Mesendoderm (in vitro differentiated cells): ENCODE results near the gene BSX.

Source experiments
- DNase-seq: peaks from one replicate; pipeline ENCODE4 v3.0.0; 2013
- H2AK5ac ChIP-seq: 2 replicates; pipeline ENCODE4 v1.6.1; 2013; ENCODE audit warnings: low read length, inconsistent platforms
- H2BK120ac ChIP-seq: 2 replicates; pipeline ENCODE4 v1.6.1; 2013; ENCODE audit warnings: low read depth, mild to moderate bottlenecking, low read length, moderate library complexity, mixed read lengths
- H2BK15ac ChIP-seq: replicated peaks from 2 replicates; pipeline ENCODE4 v1.6.1; 2013; ENCODE audit warnings: low read depth, mild to moderate bottlenecking, moderate library complexity
- H2BK5ac ChIP-seq: 2 replicates; pipeline ENCODE4 v1.6.1; 2013; ENCODE audit warnings: low read length, inconsistent platforms
- H3K18ac ChIP-seq: 2 replicates; pipeline ENCODE4 v1.6.1; 2013; ENCODE audit warnings: mild to moderate bottlenecking, low read length, mixed read lengths
- H3K23ac ChIP-seq: one replicate; pipeline ENCODE4 v1.6.1; 2013; ENCODE audit warnings: low read length
- H3K27ac ChIP-seq: 2 replicates; pipeline ENCODE4 v1.5.1; 2013; ENCODE audit warnings: low read depth, mild to moderate bottlenecking, inconsistent platforms, low read length, moderate library complexity
- H3K27me3 ChIP-seq: 2 replicates; pipeline ENCODE4 v1.6.1; 2013; ENCODE audit warnings: low read length, control low read depth, mild to moderate bottlenecking, inconsistent platforms; ENCODE audit not compliant: insufficient read depth, poor library complexity
- H3K36me3 ChIP-seq: 2 replicates; pipeline ENCODE4 v1.6.1; 2013; ENCODE audit warnings: low read length, inconsistent platforms; ENCODE audit not compliant: control insufficient read depth, insufficient read depth
- H3K4ac ChIP-seq: one replicate; pipeline ENCODE4 v1.6.1; 2013; ENCODE audit warnings: low read depth, mild to moderate bottlenecking, low read length, moderate library complexity
- H3K4me1 ChIP-seq: 2 replicates; pipeline ENCODE4 v1.6.1; 2013; ENCODE audit warnings: low read depth, low read length, inconsistent platforms; ENCODE audit not compliant: control insufficient read depth
- H3K4me2 ChIP-seq: 2 replicates; pipeline ENCODE4 v1.6.1; 2013; ENCODE audit warnings: low read length
- H3K4me3 ChIP-seq: 2 replicates; pipeline ENCODE4 v1.5.1; 2013; ENCODE audit warnings: mild to moderate bottlenecking, low read length
- H3K56ac ChIP-seq: one replicate; pipeline ENCODE4 v1.6.1; 2013; ENCODE audit warnings: low read length
- H3K79me1 ChIP-seq: 2 replicates; pipeline ENCODE4 v1.6.1; 2013; ENCODE audit warnings: low read length, inconsistent platforms
- H3K79me2 ChIP-seq: 2 replicates; pipeline ENCODE4 v1.6.1; 2013; ENCODE audit warnings: mild to moderate bottlenecking, low read length; ENCODE audit not compliant: control insufficient read depth, insufficient read depth
- H3K9ac ChIP-seq: 2 replicates; pipeline ENCODE4 v1.6.1; 2013; ENCODE audit warnings: low read length, inconsistent platforms
- H4K5ac ChIP-seq: one replicate; pipeline ENCODE4 v1.6.1; 2013; ENCODE audit warnings: low read length
- H4K8ac ChIP-seq: one replicate; pipeline ENCODE4 v1.6.1; 2013; ENCODE audit warnings: low read depth, mild to moderate bottlenecking, control low read depth, low read length, moderate library complexity
- WGBS: extraction: QIAGEN DNeasy Blood & Tissue Kit; methylation state at CpG from one replicate; pipeline ENCODE4 v1.1.7; 2013; ENCODE audit warnings: low lambda C conversion rate, missing lambda C conversion rate; ENCODE audit not compliant: insufficient coverage; ENCODE audit errors: extremely low coverage; 5-methylcytosine and 5-hydroxymethylcytosine counted together

The BSX gene

GRCh38 chr11:122976734-122977469 lies 4.7 kb downstream of the BSX start:
- Histone ChIP-seq H3K36me3 (no peaks in the 10 kb centered on the region), H3K23ac (no peak overlapping the region), H2AK5ac (no peak overlapping the region), H4K8ac (no peak overlapping the region), H3K4ac (no peak overlapping the region), H3K4me2 (peak overlapping the region; percentile 41), H3K9ac (no peak overlapping the region), H3K56ac (peak overlapping the region; percentile 17), H2BK120ac (no peak overlapping the region), H3K27me3 (peaks cover 72% of the 10 kb centered on the region), H3K4me3 (no peak overlapping the region), H3K27ac (no peak overlapping the region), H3K79me2 (no peaks in the 10 kb centered on the region), H3K4me1 (no peaks in the 10 kb centered on the region), H2BK15ac (no peak overlapping the region), H2BK5ac (no peak overlapping the region), H4K5ac (no peak overlapping the region), H3K79me1 (no peaks in the 10 kb centered on the region), H3K18ac (no peak overlapping the region)
- DNase-seq: peak; percentile 57
- no CpG with 5 or more reads among the region's 50 CpGs for WGBS

GRCh38 chr11:122976061-122976733 lies 5.4 kb downstream of the BSX start:
- peak overlapping the region; percentile 41 for H3K4me2 ChIP-seq
- no peaks in the 10 kb centered on the region for H3K36me3 ChIP-seq
- peaks cover 69% of the 10 kb centered on the region for H3K27me3 ChIP-seq
- H2BK5ac ChIP-seq: no peak overlapping the region
- H3K4me1 ChIP-seq: no peaks in the 10 kb centered on the region
- H3K79me2 ChIP-seq: no peaks in the 10 kb centered on the region
- DNase-seq: no peak
- H3K18ac ChIP-seq: no peak overlapping the region
- WGBS: no CpG with 5 or more reads among the region's 21 CpGs
- no peak overlapping the region for H3K27ac ChIP-seq
- no peak overlapping the region for H3K4me3 ChIP-seq
- H3K79me1 ChIP-seq: no peaks in the 10 kb centered on the region
- H3K23ac ChIP-seq: no peak overlapping the region
- no peak overlapping the region for H3K56ac ChIP-seq
- H2AK5ac ChIP-seq: no peak overlapping the region
- no peak overlapping the region for H3K4ac ChIP-seq
- H2BK120ac ChIP-seq: no peak overlapping the region
- no peak overlapping the region for H4K8ac ChIP-seq
- no peak overlapping the region for H4K5ac ChIP-seq
- H3K9ac ChIP-seq: no peak overlapping the region
- H2BK15ac ChIP-seq: no peak overlapping the region

GRCh38 chr11:122963961-122964360 lies 17.7 kb downstream of the BSX start:
- no CpG with 5 or more reads among the region's 4 CpGs for WGBS
- Histone ChIP-seq H3K18ac (no peak overlapping the region), H2BK15ac (no peak overlapping the region), H3K27ac (no peak overlapping the region), H3K4ac (no peak overlapping the region), H3K56ac (no peak overlapping the region), H3K4me1 (no peaks in the 10 kb centered on the region), H3K36me3 (no peaks in the 10 kb centered on the region), H4K5ac (no peak overlapping the region), H3K9ac (no peak overlapping the region), H2AK5ac (no peak overlapping the region), H2BK5ac (no peak overlapping the region), H3K23ac (no peak overlapping the region), H3K79me2 (no peaks in the 10 kb centered on the region), H3K27me3 (no peaks in the 10 kb centered on the region), H3K4me3 (no peak overlapping the region), H2BK120ac (no peak overlapping the region), H4K8ac (no peak overlapping the region), H3K79me1 (no peaks in the 10 kb centered on the region), H3K4me2 (no peak overlapping the region)
- DNase-seq: no peak

GRCh38 chr11:122954455-122954854 lies 27.2 kb downstream of the BSX start:
- Histone ChIP-seq H3K79me2 (no peaks in the 10 kb centered on the region), H3K27me3 (no peaks in the 10 kb centered on the region), H4K5ac (no peak overlapping the region), H3K4ac (no peak overlapping the region), H3K23ac (no peak overlapping the region), H3K4me2 (no peak overlapping the region), H3K36me3 (no peaks in the 10 kb centered on the region), H3K56ac (no peak overlapping the region), H3K4me3 (no peak overlapping the region), H3K18ac (no peak overlapping the region), H2BK120ac (no peak overlapping the region), H2BK15ac (no peak overlapping the region), H3K9ac (no peak overlapping the region), H3K4me1 (no peaks in the 10 kb centered on the region), H4K8ac (no peak overlapping the region), H3K27ac (no peak overlapping the region), H2BK5ac (no peak overlapping the region), H3K79me1 (no peaks in the 10 kb centered on the region), H2AK5ac (no peak overlapping the region)
- no CpG with 5 or more reads among the region's 4 CpGs for WGBS
- no peak for DNase-seq

GRCh38 chr11:122951211-122951610 lies 30.4 kb downstream of the BSX start:
- H3K79me1 ChIP-seq: no peaks in the 10 kb centered on the region
- H2BK15ac ChIP-seq: no peak overlapping the region
- no peak overlapping the region for H3K9ac ChIP-seq
- no peak overlapping the region for H4K8ac ChIP-seq
- no peaks in the 10 kb centered on the region for H3K27me3 ChIP-seq
- H2BK120ac ChIP-seq: no peak overlapping the region
- H3K36me3 ChIP-seq: no peaks in the 10 kb centered on the region
- H2BK5ac ChIP-seq: no peak overlapping the region
- H3K4me3 ChIP-seq: no peak overlapping the region
- H3K56ac ChIP-seq: no peak overlapping the region
- no peak overlapping the region for H2AK5ac ChIP-seq
- H3K27ac ChIP-seq: no peak overlapping the region
- DNase-seq: no peak
- no peaks in the 10 kb centered on the region for H3K4me1 ChIP-seq
- no CpG with 5 or more reads among the region's 2 CpGs for WGBS
- H3K4me2 ChIP-seq: no peak overlapping the region
- H3K18ac ChIP-seq: no peak overlapping the region
- H4K5ac ChIP-seq: no peak overlapping the region
- H3K4ac ChIP-seq: no peak overlapping the region
- no peaks in the 10 kb centered on the region for H3K79me2 ChIP-seq
- no peak overlapping the region for H3K23ac ChIP-seq
